CD4-positive, alpha-beta T cell (primary cell): ENCODE measurements around the gene CDH6. TPM values are rescaled to one million over a fixed set of nuclear protein-coding genes. Genes with fewer than 3 reads are reported as not detected.

Source experiments
- ATAC-seq: fragments of 200-7000 bp; cut with Tn5 transposase; one replicate; pipeline ENCODE4 v1.10.0; 2022; ENCODE audit warnings: mild to moderate bottlenecking; ENCODE audit not compliant: poor library complexity
- CTCF ChIA-PET: fragments of 350-600 bp; sonication (Branson Sonifier 250); formaldehyde crosslinking; loops from one replicate; lab custom pipeline; 2021; ENCODE audit warnings: antibody characterized with exemption, inconsistent platforms; lab: Charles Lee
- POLR2A ChIA-PET: fragments of 350-600 bp; sonication (Branson Sonifier 250); formaldehyde crosslinking; loops from one replicate; lab custom pipeline; 2021; ENCODE audit warnings: antibody characterized with exemption, inconsistent platforms; lab: Charles Lee
- DNase-seq, 14 experiments: peaks; one replicate each; pipeline ENCODE4 v3.0.0-alpha.2; 2013 to 2020; ENCODE audit warnings: mixed read lengths in 2 of 14
- H3K27ac ChIP-seq, 2 donors: one replicate each; pipeline versions ENCODE4 v1.5.1 to v1.7.0; 2013; ENCODE audit warnings: low read length in 2 of 2, low read depth in 1 of 2, mild to moderate bottlenecking in 1 of 2
- H3K27me3 ChIP-seq, 2 experiments: 1 replicate in 1 of 2; 2 replicates in 1 of 2; pipeline versions ENCODE4 v1.6.1 to v1.7.0; 2013; ENCODE audit warnings: low read length in 2 of 2, control low read depth in 1 of 2, mild to moderate bottlenecking in 1 of 2, moderate library complexity in 1 of 2; ENCODE audit not compliant: insufficient read depth in 2 of 2, control insufficient read depth in 1 of 2
- H3K36me3 ChIP-seq: one replicate; pipeline ENCODE4 v1.6.1; 2013; ENCODE audit warnings: low read length, control low read depth; ENCODE audit not compliant: insufficient read depth
- H3K4me1 ChIP-seq: one replicate; pipeline ENCODE4 v1.6.1; 2013; ENCODE audit warnings: low read length, control low read depth; ENCODE audit not compliant: insufficient read depth
- H3K4me3 ChIP-seq: one replicate; pipeline ENCODE4 v1.5.1; 2013; ENCODE audit warnings: mild to moderate bottlenecking, low read length, moderate library complexity
- H3K9me3 ChIP-seq, 2 experiments: 1 replicate in 1 of 2; 2 replicates in 1 of 2; pipeline versions ENCODE4 v1.6.1 to v1.7.0; 2013; ENCODE audit warnings: low read length in 2 of 2, mild to moderate bottlenecking in 2 of 2, control low read depth in 1 of 2, moderate library complexity in 1 of 2; ENCODE audit not compliant: control insufficient read depth in 1 of 2, insufficient read depth in 1 of 2
- H3K27ac Mint-ChIP-seq: one replicate; pipeline ENCODE4 v1.8.0; 2020; ENCODE audit warnings: mixed read lengths
- H3K27me3 Mint-ChIP-seq: one replicate; pipeline ENCODE4 v1.8.0; 2021; ENCODE audit warnings: mixed read lengths
- H3K36me3 Mint-ChIP-seq: one replicate; pipeline ENCODE4 v1.8.0; 2021; ENCODE audit warnings: low read depth, mixed read lengths
- H3K4me1 Mint-ChIP-seq: one replicate; pipeline ENCODE4 v1.8.0; 2021; ENCODE audit warnings: low read depth, mixed read lengths
- H3K4me3 Mint-ChIP-seq: one replicate; pipeline ENCODE4 v1.8.0; 2020; ENCODE audit warnings: mild to moderate bottlenecking, mixed read lengths
- H3K9me3 Mint-ChIP-seq: one replicate; pipeline ENCODE4 v1.8.0; 2020; ENCODE audit warnings: mixed read lengths
- CTCF ChIP-seq: fragments of 200-600 bp; IDR thresholded peaks from one replicate; pipeline ENCODE4 v1.8.0; 2022; ENCODE audit warnings: antibody characterized with exemption, mild to moderate bottlenecking
- intact Hi-C, 2 experiments: fragments of 100-400 bp; cut with DNase I in 1 of 2; cut with micrococcal nuclease in 1 of 2; formaldehyde crosslinking; loops; one replicate each; pipeline versions ENCODE4 v1.15.1 to v1.9.0; 2023 to 2025; cut with DNase I, micrococcal nuclease
- total RNA-seq, 174 experiments: library from RNA in 2 of 174; stranded (reverse) in 2 of 174; gene quantifications; one replicate each; pipeline ENCODE4 v1.2.3 and lab custom pipeline; 2021 to 2026

CDH6 gene
- total RNA-seq, 2 experiments from 2014 or later, result not detected

- TF ChIP-seq CTCF, result no peak
- ChIA-PET POLR2A (no interaction called here), CTCF (no interaction called here)
- H3K27ac Mint-ChIP-seq, result no peak overlapping the region
- no peaks in the 10 kb centered on the region for H3K27me3 ChIP-seq
- no peak overlapping the region for H3K4me3 Mint-ChIP-seq
- H3K27me3 Mint-ChIP-seq, result no peaks in the 10 kb centered on the region
- H3K4me3 ChIP-seq, result no peak overlapping the region
- intact Hi-C loops, result no loop called here
- no peak for ATAC-seq
- H3K9me3 ChIP-seq, result no peaks in the 10 kb centered on the region
- H3K27ac ChIP-seq, result no peak overlapping the region
- H3K4me1 Mint-ChIP-seq, result no peaks in the 10 kb centered on the region
- H3K36me3 ChIP-seq, result no peaks in the 10 kb centered on the region
- H3K36me3 Mint-ChIP-seq, result no peaks in the 10 kb centered on the region
- H3K9me3 Mint-ChIP-seq, result no peaks in the 10 kb centered on the region
- DNase-seq, result no peak
- H3K4me1 ChIP-seq, result no peaks in the 10 kb centered on the region
These were observed 40.0 kb upstream of the CDH6 start for GRCh38 chr5:31153521-31153920.

- ChIA-PET CTCF (no interaction called here), POLR2A (no interaction called here)
- Mint-ChIP-seq H3K27ac (no peak overlapping the region), H3K27me3 (no peaks in the 10 kb centered on the region), H3K9me3 (peaks cover 3% of the 10 kb centered on the region), H3K36me3 (no peaks in the 10 kb centered on the region), H3K4me3 (no peak overlapping the region), H3K4me1 (no peaks in the 10 kb centered on the region)
- Histone ChIP-seq H3K9me3 (no peaks in the 10 kb centered on the region), H3K4me1 (no peaks in the 10 kb centered on the region), H3K27ac (no peak overlapping the region), H3K36me3 (no peaks in the 10 kb centered on the region), H3K27me3 (no peaks in the 10 kb centered on the region), H3K4me3 (no peak overlapping the region)
- no peak for ATAC-seq
- intact Hi-C loops, result no loop called here
- no peak for TF ChIP-seq CTCF
- no peak for DNase-seq
These were observed 36.8 kb upstream of the CDH6 start for GRCh38 chr5:31156631-31157160.

DNA sequence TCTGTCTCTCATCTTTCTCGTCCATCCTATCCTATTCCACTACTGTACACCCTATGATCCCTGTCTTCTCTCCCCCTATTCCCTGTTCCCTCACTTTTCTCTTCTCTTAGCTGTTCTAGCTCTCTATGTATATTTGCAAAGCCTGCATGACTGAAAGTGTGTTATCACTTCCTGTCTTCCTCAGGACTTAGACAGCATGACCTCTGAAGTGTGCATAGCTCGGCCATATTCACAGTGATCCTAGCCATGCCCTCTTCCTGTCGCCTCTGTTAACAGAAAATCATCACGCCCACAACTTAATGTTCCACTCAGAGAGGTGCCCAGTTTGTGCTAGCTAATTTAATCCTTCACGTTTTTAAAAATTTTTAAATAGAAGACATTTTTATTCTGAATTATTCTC lies 35.8 kb upstream of the CDH6 start:
- intact Hi-C loops, result no loop called here
- no peak for TF ChIP-seq CTCF
- no peak overlapping the region for H3K4me3 Mint-ChIP-seq
- Histone ChIP-seq H3K36me3 (no peaks in the 10 kb centered on the region), H3K27ac (no peak overlapping the region), H3K9me3 (no peaks in the 10 kb centered on the region), H3K4me1 (no peaks in the 10 kb centered on the region), H3K27me3 (no peaks in the 10 kb centered on the region), H3K4me3 (no peak overlapping the region)
- POLR2A ChIA-PET, result no interaction called here
- DNase-seq, result no peak
- peaks cover 5% of the 10 kb centered on the region for H3K9me3 Mint-ChIP-seq
- H3K27ac Mint-ChIP-seq, result no peak overlapping the region
- CTCF ChIA-PET, result no interaction called here
- H3K36me3 Mint-ChIP-seq, result no peaks in the 10 kb centered on the region
- no peaks in the 10 kb centered on the region for H3K4me1 Mint-ChIP-seq
- no peaks in the 10 kb centered on the region for H3K27me3 Mint-ChIP-seq
- no peak for ATAC-seq
